K562 (cell line): ENCODE data around the gene TAF8. TPM values are rescaled to one million over a fixed set of nuclear protein-coding genes. Genes with fewer than 3 reads are reported as not detected.

Experiments
- BDP1 ChIP-seq: IDR thresholded peaks from 3 replicates; pipeline ENCODE4 v1.6.1; 2011; ENCODE audit not compliant: insufficient read length, insufficient read depth
- BMI1 ChIP-seq: fragments of 150-350 bp; IDR thresholded peaks from 2 replicates; pipeline ENCODE4 v1.6.1; 2014; ENCODE audit warnings: low read length
- CHD2 ChIP-seq: IDR thresholded peaks from 2 replicates; pipeline ENCODE4 v1.6.1; 2011; ENCODE audit warnings: low read depth, low read length
- CSDE1 ChIP-seq, 2 experiments: fragments of 450-650 bp; IDR thresholded peaks; 2 replicates each; pipeline ENCODE4 v1.6.1; 2016; ENCODE audit warnings: mild to moderate bottlenecking in 1 of 2
- EP300 ChIP-seq: IDR thresholded peaks from 2 replicates; pipeline ENCODE4 v1.6.1; 2012; ENCODE audit warnings: low read length, improper control_type of control experiment
- GTF2F1 ChIP-seq: IDR thresholded peaks from 2 replicates; pipeline ENCODE4 v1.6.1; 2011; ENCODE audit warnings: low read depth, low read length, improper control_type of control experiment
- KAT2B ChIP-seq: IDR thresholded peaks from one replicate; pipeline ENCODE4 v1.6.1; 2012; ENCODE audit warnings: low read depth, mild to moderate bottlenecking, control low read depth, inconsistent platforms, low read length, moderate library complexity
- KDM1A ChIP-seq, 2 experiments: fragments of 450-650 bp; IDR thresholded peaks; 2 replicates each; pipeline ENCODE4 v1.6.1; 2016; ENCODE audit warnings: mild to moderate bottlenecking in 2 of 2
- KLF13 ChIP-seq: fragments of 450-650 bp; IDR thresholded peaks from 2 replicates; pipeline ENCODE4 v1.6.1; 2016; ENCODE audit warnings: missing genetic modification characterization, low read depth, mild to moderate bottlenecking, missing compliant biosample characterization, moderate library complexity, borderline replicate concordance
- MAFK ChIP-seq: IDR thresholded peaks from 2 replicates; pipeline ENCODE4 v1.6.1; 2011; ENCODE audit warnings: low read length, improper control_type of control experiment
- MCM3 ChIP-seq: fragments of 450-650 bp; IDR thresholded peaks from 2 replicates; pipeline ENCODE4 v1.6.1; 2016
- NBN ChIP-seq: fragments of 450-650 bp; IDR thresholded peaks from 2 replicates; pipeline ENCODE4 v1.6.1; 2016; ENCODE audit warnings: low read depth, mild to moderate bottlenecking
- NR2F6 ChIP-seq: fragments of 450-650 bp; formaldehyde crosslinking; IDR thresholded peaks from 2 replicates; pipeline ENCODE4 v1.4.0; 2020; ENCODE audit warnings: mild to moderate bottlenecking
- NUFIP1 ChIP-seq: fragments of 450-650 bp; IDR thresholded peaks from 2 replicates; pipeline ENCODE4 v1.6.1; 2018; ENCODE audit not compliant: partially characterized antibody
- OTX1 ChIP-seq: fragments of 450-650 bp; formaldehyde crosslinking; IDR thresholded peaks from 2 replicates; pipeline ENCODE4 v1.4.0; 2022; ENCODE audit warnings: mild to moderate bottlenecking
- PHTF2 ChIP-seq: fragments of 250-450 bp; sonication (Bioruptor Pico); IDR thresholded peaks from 2 replicates; pipeline ENCODE4 v1.5.0; 2021; ENCODE audit warnings: mild to moderate bottlenecking
- POLR3G ChIP-seq: IDR thresholded peaks from 2 replicates; pipeline ENCODE4 v1.6.1; 2011; ENCODE audit not compliant: insufficient read length, insufficient replicate concordance; ENCODE audit errors: extremely low read depth
- RBM22 ChIP-seq: fragments of 200-400 bp; formaldehyde crosslinking; IDR thresholded peaks from 2 replicates; pipeline ENCODE4 v1.6.1; 2018; ENCODE audit warnings: low read length, low read depth; ENCODE audit not compliant: poor library complexity, severe bottlenecking
- SMARCA5 ChIP-seq: fragments of 450-650 bp; IDR thresholded peaks from 2 replicates; pipeline ENCODE4 v1.6.1; 2016
- SP2 ChIP-seq: IDR thresholded peaks from 2 replicates; pipeline ENCODE4 v1.6.1; 2011; ENCODE audit warnings: mild to moderate bottlenecking, low read depth, low read length, moderate library complexity; ENCODE audit not compliant: poor library complexity, severe bottlenecking; ENCODE audit errors: extremely low read depth
- TBP ChIP-seq: optimal IDR thresholded peaks from 2 replicates; pipeline ENCODE3; 2011; ENCODE audit warnings: low read depth, low read length, improper control_type of control experiment
- ZC3H8 ChIP-seq: fragments of 450-650 bp; IDR thresholded peaks from 2 replicates; pipeline ENCODE4 v1.6.1; 2017
- ZNF12 ChIP-seq: sonication (generic); formaldehyde crosslinking; IDR thresholded peaks from 2 replicates; pipeline ENCODE4 v1.4.0; 2020; ENCODE audit warnings: mild to moderate bottlenecking, missing genetic modification reagents
- ZNF175 ChIP-seq: fragments of 200-800 bp; sonication (Bioruptor generic); IDR thresholded peaks from 2 replicates; pipeline ENCODE4 v1.6.1; 2016; ENCODE audit warnings: low read depth, mild to moderate bottlenecking, missing genetic modification characterization, missing compliant biosample characterization
- ZNF583 ChIP-seq: fragments of 250-450 bp; sonication (Bioruptor Pico); IDR thresholded peaks from 2 replicates; pipeline ENCODE4 v1.4.0; 2020
- ZNF780A ChIP-seq: fragments of 250-450 bp; sonication (Bioruptor Pico); IDR thresholded peaks from 2 replicates; pipeline ENCODE4 v1.5.0; 2021; ENCODE audit warnings: mild to moderate bottlenecking
- polyA plus RNA-seq, 8 experiments: library from polyadenylated mRNA; depleted of rRNA in 4 of 8; stranded (reverse) in 5 of 8; unstranded in 3 of 8; fragments of >200 nt; fragmentation: Nextera tagmentation in 2 of 8; fragmentation: Illumina TruSeq in 1 of 8; extraction: Ambion mirVana in 2 of 8; extraction: Trizol in 1 of 8; gene quantifications; 2 replicates each; pipeline versions ENCODE4 v1.2.1 to v1.2.3, GENCODE V29; 2011 to 2014; ENCODE audit warnings: inconsistent platforms in 1 of 8, missing spikeins in 1 of 8
- total RNA-seq, 7 experiments: library from RNA; depleted of rRNA in 6 of 7; stranded (reverse); fragments of >200 nt in 6 of 7; fragmentation: Illumina TruSeq in 2 of 7; extraction: Trizol in 2 of 7; gene quantifications; 2 replicates each; pipeline versions ENCODE4 v1.2.1 to v1.2.3, GENCODE V29; 2011 to 2021; ENCODE audit warnings: low replicate concordance in 1 of 7
- TF ChIP-seq, protein P1 (sequence below): fragments of 250-450 bp; sonication (Bioruptor Pico); IDR thresholded peaks from 2 replicates; pipeline ENCODE4 v1.8.0; 2022; ENCODE audit warnings: moderate library complexity, mild to moderate bottlenecking, inconsistent platforms
- TF ChIP-seq, protein P2 (sequence below): fragments of 200-800 bp; sonication (Bioruptor generic); IDR thresholded peaks from 2 replicates; pipeline ENCODE4 v1.6.1; 2017; ENCODE audit warnings: missing genetic modification characterization, missing compliant biosample characterization

TAF8 gene
- total and polyA plus RNA-seq, 9 of the 15 experiments (the other 6 are each of a cell fraction or from before 2014, with no cell fraction given) = 29.4 to 84.0 (median 52.6) TPM

DNA sequence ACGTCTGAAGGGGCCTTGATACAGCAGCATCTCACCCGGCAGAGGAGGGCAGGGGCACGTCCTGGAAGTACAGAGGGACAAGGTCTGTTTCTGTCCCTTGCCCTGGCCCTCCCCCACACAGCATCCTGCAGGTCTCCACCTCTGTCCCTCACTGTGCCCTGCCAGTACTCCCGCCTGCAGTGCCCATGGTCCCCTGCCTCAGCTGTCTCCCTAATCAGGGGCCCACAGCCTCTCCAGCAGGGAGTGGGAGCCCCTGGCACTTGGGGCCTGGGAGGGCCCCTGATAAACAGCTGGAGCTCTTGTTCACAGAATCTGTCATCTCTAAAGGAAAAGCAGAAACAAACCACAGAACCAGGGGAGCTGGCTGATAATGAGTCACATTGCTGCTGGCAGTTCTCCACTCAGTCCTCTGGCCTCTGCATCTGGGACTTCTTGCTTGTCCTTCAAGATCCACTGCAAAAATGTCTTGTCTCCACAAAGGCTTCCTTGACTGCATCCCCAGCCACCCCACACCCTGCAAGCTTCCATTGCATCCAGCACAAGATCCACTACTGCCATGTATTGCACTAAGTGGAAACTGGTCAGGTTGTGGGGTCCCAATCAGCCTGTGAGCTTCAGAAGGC, 33.2 kb upstream of the TAF8 start (continued):
- no peak for TF ChIP-seq CSDE1 (IDR thresholded peaks at IDR 0.05)
- TF ChIP-seq KDM1A (IDR thresholded peaks at IDR 0.05) = peak; percentile 97 to 98
- no peak for TF ChIP-seq ZC3H8
- no peak for TF ChIP-seq RBM22
- TF ChIP-seq CHD2 = no peak
- peak; percentile 86 for TF ChIP-seq NUFIP1
- TF ChIP-seq, protein P1, sequence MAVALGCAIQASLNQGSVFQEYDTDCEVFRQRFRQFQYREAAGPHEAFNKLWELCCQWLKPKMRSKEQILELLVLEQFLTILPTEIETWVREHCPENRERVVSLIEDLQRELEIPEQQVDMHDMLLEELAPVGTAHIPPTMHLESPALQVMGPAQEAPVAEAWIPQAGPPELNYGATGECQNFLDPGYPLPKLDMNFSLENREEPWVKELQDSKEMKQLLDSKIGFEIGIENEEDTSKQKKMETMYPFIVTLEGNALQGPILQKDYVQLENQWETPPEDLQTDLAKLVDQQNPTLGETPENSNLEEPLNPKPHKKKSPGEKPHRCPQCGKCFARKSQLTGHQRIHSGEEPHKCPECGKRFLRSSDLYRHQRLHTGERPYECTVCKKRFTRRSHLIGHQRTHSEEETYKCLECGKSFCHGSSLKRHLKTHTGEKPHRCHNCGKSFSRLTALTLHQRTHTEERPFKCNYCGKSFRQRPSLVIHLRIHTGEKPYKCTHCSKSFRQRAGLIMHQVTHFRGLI (CRISPR knock-in tag) = peak; percentile 86; the same call in 1 of the 2 replicates
- TF ChIP-seq OTX1 = peak; percentile 84; the same call in 1 of the 2 replicates
- TF ChIP-seq SP2 = no peak
- TF ChIP-seq MAFK = peak; percentile 29; the same call in 1 of the 2 replicates
- TF ChIP-seq ZNF780A (CRISPR knock-in tag) = no peak
- TF ChIP-seq NR2F6 (CRISPR knock-in tag) = no peak
- TF ChIP-seq NBN = peak; percentile 82; the same call in 1 of the 2 replicates
- no peak; the same call in 1 of the 2 replicates for TF ChIP-seq ZNF12 (CRISPR knock-in tag)
- no peak for TF ChIP-seq PHTF2 (CRISPR knock-in tag)
- TF ChIP-seq, protein P2, sequence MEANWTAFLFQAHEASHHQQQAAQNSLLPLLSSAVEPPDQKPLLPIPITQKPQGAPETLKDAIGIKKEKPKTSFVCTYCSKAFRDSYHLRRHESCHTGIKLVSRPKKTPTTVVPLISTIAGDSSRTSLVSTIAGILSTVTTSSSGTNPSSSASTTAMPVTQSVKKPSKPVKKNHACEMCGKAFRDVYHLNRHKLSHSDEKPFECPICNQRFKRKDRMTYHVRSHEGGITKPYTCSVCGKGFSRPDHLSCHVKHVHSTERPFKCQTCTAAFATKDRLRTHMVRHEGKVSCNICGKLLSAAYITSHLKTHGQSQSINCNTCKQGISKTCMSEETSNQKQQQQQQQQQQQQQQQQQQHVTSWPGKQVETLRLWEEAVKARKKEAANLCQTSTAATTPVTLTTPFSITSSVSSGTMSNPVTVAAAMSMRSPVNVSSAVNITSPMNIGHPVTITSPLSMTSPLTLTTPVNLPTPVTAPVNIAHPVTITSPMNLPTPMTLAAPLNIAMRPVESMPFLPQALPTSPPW (CRISPR knock-in tag) = peak; percentile 93
- no peak for TF ChIP-seq BDP1
- TF ChIP-seq SMARCA5 = no peak; the same call in 1 of the 2 replicates
- no peak for TF ChIP-seq TBP
- peak; percentile 95 for TF ChIP-seq ZNF583 (CRISPR knock-in tag)
- peak; percentile 83; the same call in 1 of the 2 replicates for TF ChIP-seq ZNF175 (CRISPR knock-in tag)
- no peak for TF ChIP-seq GTF2F1
- peak; percentile 29; the same call in 1 of the 2 replicates for TF ChIP-seq KLF13 (tag)
- peak; percentile 95 for TF ChIP-seq EP300
- TF ChIP-seq BMI1 = no peak
- no peak for TF ChIP-seq MCM3
- no peak for TF ChIP-seq POLR3G
- no peak for TF ChIP-seq KAT2B
